Stimulated activated CD8-positive, alpha-beta memory T cell treated with anti-CD3 and anti-CD28 coated beads, Interleukin-7, amount 100 ng/mL, for 1 hour (primary cell): ENCODE data around the gene RASGRF1.
"Not testable (repeated sequence)": the region's sequence is repeated elsewhere in the genome, so short reads cannot be mapped to it uniquely, and the experiment has no call there.

ENCODE experiments used
- DNase-seq, 2 donors: peaks; one replicate each; pipeline ENCODE4 v3.0.0-alpha.2; 2020; ENCODE audit warnings: low read depth in 2 of 2

Gene RASGRF1

GRCh38 chr15:79006071-79006470 is 84.5 kb downstream of the RASGRF1 start:
- no peak for DNase-seq

GRCh38 chr15:79004336-79004735 is 86.2 kb downstream of the RASGRF1 start:
- no peak for DNase-seq

GRCh38 chr15:79003896-79004295 is 86.7 kb downstream of the RASGRF1 start:
- DNase-seq: no peak

DNA sequence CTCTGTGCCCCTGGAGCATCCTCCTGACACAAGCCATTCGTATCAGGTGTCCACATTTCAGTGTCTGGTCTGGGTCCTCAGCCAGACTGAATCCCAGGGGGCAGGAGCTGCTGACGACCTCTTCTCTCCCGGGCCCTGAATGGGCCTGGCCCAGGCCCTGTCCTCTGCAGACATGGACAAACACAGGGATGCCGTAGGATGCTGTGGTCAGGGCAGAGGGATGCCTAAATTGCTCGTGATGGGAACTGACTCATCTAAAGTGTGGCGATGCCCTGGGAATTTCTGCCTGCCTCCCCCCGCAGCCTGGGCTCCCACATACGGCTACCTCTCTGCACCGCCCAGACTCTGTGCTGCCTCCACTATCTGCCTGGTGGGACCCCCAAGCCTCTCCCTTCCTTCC is 87.3 kb downstream of the RASGRF1 start:
- no peak for DNase-seq

DNA sequence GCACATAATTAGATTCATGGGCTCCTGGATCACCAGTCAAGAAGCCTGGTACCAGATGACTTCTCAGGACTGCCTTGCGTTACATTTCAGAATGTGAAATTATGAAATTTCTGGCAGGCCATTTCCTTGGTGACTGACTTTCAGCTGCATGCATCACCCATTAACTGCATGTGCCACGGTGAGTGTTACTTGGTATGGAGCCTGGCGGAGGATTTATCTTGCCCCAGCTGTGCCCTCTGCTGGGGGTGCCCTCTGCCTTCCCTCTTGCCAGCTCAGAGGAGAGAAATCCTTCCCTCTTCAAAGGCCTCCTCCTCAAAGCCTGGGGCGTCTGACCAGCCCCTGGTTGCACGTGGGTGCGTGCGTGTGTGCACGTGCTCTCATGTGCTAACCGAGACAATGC is 88.0 kb downstream of the RASGRF1 start:
- no peak for DNase-seq

DNA sequence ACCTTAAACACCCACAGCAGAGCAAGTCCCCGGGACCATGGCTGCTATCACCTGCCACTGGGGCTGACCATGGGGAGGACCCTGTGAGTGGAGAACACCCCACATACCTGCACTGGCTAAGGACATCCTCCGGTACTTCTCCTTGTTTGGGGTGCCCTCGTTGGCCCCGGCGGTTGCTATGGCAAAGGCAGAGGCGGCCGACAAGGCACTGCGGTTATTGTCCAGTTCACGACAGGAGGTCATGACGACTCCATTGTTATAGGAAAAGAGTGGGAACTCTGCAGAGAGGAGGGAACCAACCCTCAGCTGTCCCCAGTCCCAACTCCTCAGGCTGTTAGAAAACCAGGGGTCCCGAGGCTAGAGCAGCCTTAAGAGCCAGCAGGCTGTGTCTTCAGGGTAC is 90.9 kb downstream of the RASGRF1 start:
- DNase-seq: no peak

- no peak for DNase-seq
Measured at GRCh38 chr15:78998526-78998925, 92.1 kb downstream of the RASGRF1 start.

DNA sequence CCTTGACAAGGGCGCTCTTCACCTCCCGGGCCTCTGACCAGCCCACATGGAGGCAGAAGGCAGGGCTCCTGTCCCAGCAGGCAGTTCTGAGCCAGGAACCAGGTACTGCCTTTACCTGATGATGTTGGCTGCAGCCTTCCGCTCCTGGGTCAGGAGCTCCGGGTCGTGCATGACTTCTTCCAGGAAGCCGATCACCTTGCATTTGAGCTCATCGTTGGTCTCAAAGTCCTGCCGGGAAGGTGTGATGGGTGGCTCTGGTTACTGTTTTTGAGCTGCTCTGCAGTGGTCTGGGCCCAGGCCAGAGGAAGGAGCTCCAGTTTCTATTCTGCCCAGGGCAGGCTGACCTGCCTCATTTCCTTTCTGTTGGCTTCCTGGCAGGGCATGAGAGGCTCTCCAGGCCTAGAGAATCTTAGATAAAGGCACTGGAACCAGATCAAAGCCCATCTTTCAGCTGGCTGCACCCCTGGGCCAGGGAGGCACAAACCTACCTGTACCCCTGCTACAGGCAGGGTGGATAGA is 92.5 kb downstream of the RASGRF1 start:
- no peak for DNase-seq

GRCh38 chr15:78996894-78997275 is 93.7 kb downstream of the RASGRF1 start:
- DNase-seq: no peak

DNA sequence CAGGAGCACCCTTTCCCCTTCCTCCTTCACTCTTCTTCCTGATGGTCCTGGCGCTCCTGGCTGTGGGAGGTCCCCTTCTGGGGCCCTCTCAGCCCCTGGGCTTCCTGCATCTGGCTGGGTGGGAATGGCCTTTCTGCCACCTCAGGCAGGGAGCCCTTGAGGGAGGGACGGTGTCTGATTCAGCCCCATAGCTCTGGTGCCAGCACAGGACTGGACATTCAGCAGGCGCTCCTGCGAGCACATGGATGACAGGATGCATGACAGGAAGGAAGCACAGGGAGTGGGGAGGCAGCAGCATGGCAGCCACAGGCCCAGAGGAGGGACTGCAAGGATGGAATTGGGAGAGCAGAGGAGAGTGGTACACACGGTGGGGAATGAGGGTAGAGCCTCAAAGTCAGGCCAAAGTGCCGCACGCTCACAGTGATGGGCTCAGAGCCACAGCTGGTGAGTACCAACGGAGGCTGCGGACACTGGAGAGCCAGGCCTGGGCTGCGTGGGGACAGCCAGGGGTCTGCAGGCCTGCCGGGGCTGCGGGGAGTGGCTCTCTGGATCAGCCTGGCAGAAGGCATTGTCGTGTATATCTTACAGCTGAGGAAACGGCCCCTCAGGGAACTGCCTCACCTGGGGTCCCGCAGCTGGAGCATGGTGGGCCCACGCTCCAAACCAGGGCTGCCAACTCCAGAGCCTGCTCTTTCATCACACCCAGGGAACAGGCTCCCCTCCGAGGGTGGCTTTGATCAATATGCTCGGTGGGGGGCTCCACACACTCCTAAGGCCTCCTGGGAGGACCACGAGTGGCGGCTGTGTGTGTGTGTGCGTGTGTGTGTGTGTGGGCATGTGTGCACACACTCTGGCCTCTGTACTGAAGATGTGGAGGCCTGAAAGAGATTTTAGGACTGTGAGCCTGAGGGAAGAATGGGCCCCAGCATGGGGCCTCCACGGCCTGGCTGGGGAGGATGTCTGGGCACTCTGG is 94.4 kb downstream of the RASGRF1 start:
- no peak for DNase-seq

DNA sequence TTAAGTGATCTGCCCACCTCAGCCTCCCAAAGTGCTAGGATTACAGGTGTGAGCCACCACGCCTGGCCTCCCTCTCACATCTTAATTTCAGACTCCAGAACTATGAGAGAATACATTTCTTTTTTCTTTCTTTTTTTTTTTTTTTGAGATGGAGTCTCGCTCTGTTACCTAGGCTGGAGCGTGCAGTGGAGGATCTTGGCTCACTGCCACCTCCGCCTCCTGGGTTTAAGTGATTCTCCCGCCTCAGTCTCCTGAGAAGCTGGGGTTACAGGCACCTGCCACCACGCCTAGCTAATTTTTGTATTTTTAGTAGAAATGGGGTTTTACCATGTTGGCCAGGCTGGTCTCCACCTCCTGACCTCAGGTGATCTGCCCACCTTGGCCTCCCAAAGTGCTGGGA is 95.4 kb downstream of the RASGRF1 start:
- DNase-seq: not testable (repeated sequence)

GRCh38 chr15:78993931-78994530 is 96.5 kb downstream of the RASGRF1 start:
- DNase-seq: no peak

DNA sequence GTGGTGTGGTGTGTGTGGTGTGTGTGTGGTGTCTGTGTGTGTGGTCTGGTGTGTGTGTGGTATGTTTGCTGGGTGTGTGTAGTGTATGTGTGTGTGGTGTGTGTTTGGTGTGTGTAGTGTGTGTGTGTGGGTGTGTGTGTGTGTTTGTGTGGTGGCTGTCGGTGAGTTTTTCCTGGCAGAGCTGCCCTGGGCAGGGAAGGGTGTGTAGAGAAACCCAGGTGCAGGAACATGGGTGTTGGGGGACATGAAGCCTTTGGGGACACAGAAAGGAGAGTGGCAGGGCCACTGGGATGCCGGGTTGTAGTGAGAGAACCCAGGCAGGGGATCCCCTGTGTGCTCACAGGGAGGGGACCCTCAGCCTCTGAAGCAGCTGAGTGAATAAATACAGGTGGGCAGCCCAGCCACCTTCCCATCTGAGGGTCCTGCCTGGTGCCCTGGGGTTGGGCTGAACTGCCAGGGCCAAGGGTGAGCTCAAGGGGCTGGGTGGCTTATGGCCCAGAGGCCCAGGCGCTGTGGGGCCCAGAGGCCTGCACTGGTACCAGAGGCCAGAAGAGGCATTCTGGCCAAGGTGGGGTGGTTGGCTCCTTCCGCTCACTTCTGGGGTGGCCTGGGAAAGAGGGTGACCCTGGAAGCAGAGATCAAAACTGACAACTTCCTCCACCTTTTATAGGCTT is 97.2 kb downstream of the RASGRF1 start:
- no peak for DNase-seq

DNA sequence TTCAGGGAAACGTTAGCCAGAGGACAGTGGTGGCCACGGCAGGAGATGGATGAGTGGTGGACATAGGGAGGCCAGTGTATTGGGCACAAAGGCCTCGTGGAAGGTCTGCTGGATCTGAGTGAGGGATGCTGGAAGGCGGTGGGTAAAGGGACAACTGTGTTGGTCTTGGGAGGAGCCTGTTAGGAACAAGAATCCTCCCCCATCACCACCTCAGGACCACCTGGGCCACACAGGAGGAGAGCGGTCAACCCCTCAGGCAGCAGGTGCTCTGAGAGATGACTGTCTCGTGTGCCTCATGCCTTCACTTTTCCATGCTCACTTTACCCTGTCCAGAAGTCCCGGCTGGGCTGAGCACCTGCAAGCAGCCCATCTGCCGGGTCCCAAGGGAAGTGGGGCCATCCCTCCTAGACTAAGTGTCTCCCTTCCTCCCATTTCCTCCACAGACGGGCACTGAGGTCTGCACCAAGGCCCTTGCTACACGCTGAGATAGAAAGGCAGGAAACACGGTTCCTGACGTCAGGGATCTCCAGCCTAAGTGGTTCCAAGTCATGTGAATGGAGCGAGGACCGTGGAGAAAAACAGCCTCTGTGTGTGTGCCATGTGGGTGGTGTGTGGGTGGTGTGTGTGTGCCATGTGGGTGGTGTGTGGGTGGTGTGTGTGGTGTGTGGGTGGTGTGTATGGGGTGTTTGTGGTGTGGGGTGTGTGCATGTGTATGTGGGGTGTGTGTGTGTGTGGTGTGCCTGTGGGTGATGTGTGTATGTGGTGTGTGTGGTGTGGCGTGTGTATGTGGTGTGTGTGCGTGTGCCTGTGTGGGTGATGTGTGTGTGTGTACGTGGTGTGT is 97.9 kb downstream of the RASGRF1 start:
- DNase-seq: no peak

GRCh38 chr15:78991879-78992278 is 98.7 kb downstream of the RASGRF1 start:
- no peak for DNase-seq

- DNase-seq: no peak
Measured at GRCh38 chr15:78991476-78991875, 99.1 kb downstream of the RASGRF1 start.

- no peak for DNase-seq
Measured at GRCh38 chr15:78990278-78990677, 100.3 kb downstream of the RASGRF1 start.

DNA sequence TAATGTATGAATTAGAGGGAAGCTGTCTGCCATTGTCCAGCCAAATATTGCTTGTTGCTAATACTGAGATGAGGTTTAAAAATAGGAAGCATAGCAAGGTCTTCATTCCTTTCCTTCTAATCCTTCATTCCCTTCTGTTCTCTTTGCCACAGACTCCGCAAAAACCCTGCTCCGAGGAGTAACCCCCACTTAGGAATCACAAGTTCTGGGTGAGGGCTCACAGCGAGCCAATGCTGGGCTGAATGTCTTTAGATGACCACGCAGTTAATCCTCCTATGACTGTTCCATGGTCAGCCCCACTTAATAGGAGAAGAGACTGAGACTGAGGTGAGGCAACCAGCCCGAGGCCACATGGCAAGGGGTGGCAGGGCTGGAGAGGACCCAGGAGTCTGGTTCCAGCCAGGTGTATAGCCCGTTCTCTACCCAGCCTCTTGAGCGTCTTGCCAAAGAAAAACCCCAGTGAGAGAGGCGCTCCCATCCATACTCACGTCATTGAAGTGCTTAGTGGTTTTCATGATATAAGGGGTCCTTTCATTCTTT is 100.8 kb downstream of the RASGRF1 start:
- DNase-seq: no peak

GRCh38 chr15:78988361-78988911 is 102.1 kb downstream of the RASGRF1 start:
- DNase-seq: no peak

- no peak for DNase-seq
Measured at GRCh38 chr15:78987556-78988360, 102.8 kb downstream of the RASGRF1 start.
